GM18909 (cell line): ENCODE measurements around the gene C1QL1.

Source experiments
- ATAC-seq: cut with Tn5 transposase; IDR thresholded peaks from one replicate; pipeline ENCODE4 v1.9.1; 2021; ENCODE audit warnings: mild to moderate bottlenecking; ENCODE audit not compliant: unreplicated experiment, poor library complexity

Gene C1QL1

GRCh38 chr17:44918006-44918405, 50.1 kb downstream of the C1QL1 start:
- ATAC-seq: no peak

GRCh38 chr17:44917456-44917855, 50.6 kb downstream of the C1QL1 start:
- no peak for ATAC-seq

- ATAC-seq: no peak
Measured at GRCh38 chr17:44916781-44917241, 51.3 kb downstream of the C1QL1 start.

GRCh38 chr17:44915862-44916780, 52.0 kb downstream of the C1QL1 start:
- no peak for ATAC-seq

GRCh38 chr17:44915321-44915726, 52.8 kb downstream of the C1QL1 start, which contains the start of gene GFAP:
Gene GFAP (minus strand): TSS chr17:44915500. CDS start chr17:44915486, 14 bp downstream.
- ATAC-seq: no peak

- no peak for ATAC-seq
Measured at GRCh38 chr17:44914698-44915271, 53.3 kb downstream of the C1QL1 start.

GRCh38 chr17:44914148-44914547, 54.0 kb downstream of the C1QL1 start:
- ATAC-seq: no peak

GRCh38 chr17:44913676-44914075, 54.4 kb downstream of the C1QL1 start:
- ATAC-seq: no peak

- ATAC-seq: no peak
Measured at GRCh38 chr17:44912763-44913544, 55.1 kb downstream of the C1QL1 start.

- no peak for ATAC-seq
Measured at GRCh38 chr17:44911133-44912001, 56.7 kb downstream of the C1QL1 start.

- no peak for ATAC-seq
Measured at GRCh38 chr17:44910231-44911106, 57.6 kb downstream of the C1QL1 start.
